HG03095 (cell line): Measurements from ENCODE around the gene YPEL4.

Experiments
- ATAC-seq: cut with Tn5 transposase; IDR thresholded peaks from one replicate; pipeline ENCODE4 v1.9.1; 2021; ENCODE audit warnings: moderate library complexity; ENCODE audit not compliant: unreplicated experiment

YPEL4 gene

GRCh38 chr11:57651408-57651807, 1.7 kb upstream of the YPEL4 start:
- no peak for ATAC-seq

- ATAC-seq, result no peak
Measured at GRCh38 chr11:57650739-57651090, 1.0 kb upstream of the YPEL4 start.

- ATAC-seq, result no peak
Measured at GRCh38 chr11:57648801-57649735, 644 bp downstream of the YPEL4 start.

GRCh38 chr11:57647960-57648800, 1.5 kb downstream of the YPEL4 start:
- ATAC-seq, result no peak

DNA sequence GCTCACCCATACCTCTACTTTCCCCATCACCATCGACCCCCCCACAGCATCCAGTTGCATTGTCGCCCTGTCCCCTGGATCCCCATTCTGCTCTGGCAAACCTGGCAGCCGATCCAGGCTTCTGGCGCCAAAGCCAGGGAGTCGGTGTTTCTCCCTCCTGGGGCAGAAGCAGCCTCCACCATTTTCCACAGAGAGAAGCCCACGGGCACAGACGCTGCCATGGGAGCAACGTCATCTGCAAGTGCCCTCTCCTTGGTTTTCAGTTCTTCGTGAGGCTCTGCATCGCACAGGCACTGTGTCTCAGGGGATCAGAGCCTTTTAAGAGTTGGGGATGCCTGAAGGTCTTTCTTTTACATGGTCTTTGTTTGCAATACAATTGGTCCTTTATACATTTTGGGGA, 2.3 kb downstream of the YPEL4 start:
- no peak for ATAC-seq

- no peak for ATAC-seq
Measured at GRCh38 chr11:57646799-57647303, 2.9 kb downstream of the YPEL4 start.

- ATAC-seq, result no peak
Measured at GRCh38 chr11:57646194-57646798, 3.4 kb downstream of the YPEL4 start.

- no peak for ATAC-seq
Measured at GRCh38 chr11:57645689-57646085, 4.0 kb downstream of the YPEL4 start.

DNA sequence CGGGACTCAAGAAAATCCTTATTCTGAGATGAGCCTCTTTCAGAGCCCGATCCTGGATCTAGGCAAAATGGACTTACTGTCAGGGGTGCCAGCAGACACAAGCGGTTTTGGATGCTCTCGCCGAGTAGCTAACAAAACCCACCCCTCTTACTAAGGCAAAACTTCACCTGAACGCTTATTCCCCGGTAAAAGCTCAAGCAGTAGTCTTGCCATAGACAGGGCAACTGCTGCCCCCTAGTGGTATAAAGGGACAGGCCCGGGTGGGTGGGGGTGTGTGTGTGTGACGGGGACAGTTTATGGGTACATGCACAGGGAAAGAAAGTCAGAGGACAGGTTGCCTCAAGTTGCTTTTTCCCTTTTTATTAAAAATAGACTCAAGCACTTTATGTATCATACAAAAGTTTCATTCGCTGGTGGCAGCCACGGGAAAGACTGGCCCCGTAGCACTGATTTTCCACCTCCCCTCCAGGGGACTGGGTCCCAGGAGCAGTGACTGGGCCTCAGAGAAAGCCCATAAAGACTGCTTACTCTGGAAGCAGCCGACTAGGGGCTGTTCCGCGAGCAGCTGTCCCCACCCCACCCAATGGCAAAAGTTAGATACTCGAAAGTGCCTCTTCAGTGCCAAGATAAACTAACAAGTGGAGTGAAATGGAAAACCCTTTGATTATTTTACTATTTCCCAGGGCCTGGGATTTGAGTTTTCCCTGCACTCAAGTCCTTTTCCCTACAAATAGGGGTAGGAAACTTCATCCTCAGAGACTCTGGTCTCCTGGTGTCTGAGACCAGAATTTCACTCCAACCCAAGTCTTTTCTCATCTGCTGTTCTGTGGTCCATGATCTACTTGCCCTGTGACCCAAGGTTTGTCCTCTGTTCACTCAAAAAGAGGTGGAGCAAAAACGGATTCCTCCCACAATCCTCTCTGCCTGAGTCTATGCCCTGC, 4.7 kb downstream of the YPEL4 start:
- no peak for ATAC-seq

GRCh38 chr11:57643802-57644201, 5.9 kb downstream of the YPEL4 start:
- no peak for ATAC-seq

- no peak for ATAC-seq
Measured at GRCh38 chr11:57641011-57641807, 8.5 kb downstream of the YPEL4 start.

- ATAC-seq, result no peak
Measured at GRCh38 chr11:57640068-57640800, 9.5 kb downstream of the YPEL4 start.

DNA sequence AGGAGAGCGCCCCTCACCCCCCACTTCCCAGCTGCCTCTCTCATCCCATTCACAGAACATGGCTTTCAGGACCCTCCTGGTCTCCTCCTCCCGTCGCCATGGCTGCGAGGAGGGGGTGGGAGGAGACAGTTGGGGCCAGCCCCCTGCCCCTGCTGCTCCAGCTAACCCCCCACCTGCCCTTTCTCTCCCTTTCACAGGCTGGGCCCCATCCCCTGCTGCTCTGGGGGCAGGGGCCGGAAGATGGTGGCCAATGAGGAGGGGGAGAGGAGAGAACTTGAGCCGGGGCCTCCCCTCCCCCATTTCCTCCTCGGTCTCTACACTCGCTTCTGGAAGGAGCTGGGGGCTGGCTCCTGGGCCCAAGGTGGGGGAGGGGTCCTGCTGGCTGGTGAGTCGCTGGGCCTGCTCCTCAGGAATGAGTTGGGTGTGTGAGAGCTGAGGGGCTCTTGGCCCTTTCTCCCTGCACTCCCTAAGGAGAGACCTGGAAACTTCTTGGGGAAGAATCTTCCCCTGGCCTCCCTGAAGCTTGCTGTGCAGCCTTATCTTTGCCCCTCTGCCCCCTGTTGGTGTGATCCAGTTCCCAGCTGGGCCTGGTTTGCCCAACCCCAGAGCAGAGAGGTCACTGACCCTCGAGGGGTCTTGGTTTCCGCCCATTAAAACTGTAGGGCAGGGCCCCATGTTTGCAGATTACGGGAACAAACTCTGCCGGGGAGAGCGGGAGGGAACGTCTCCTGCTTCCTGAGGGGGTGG, 10.2 kb downstream of the YPEL4 start:
- ATAC-seq, result no peak

GRCh38 chr11:57638811-57639320, 10.8 kb downstream of the YPEL4 start:
- ATAC-seq, result no peak

DNA sequence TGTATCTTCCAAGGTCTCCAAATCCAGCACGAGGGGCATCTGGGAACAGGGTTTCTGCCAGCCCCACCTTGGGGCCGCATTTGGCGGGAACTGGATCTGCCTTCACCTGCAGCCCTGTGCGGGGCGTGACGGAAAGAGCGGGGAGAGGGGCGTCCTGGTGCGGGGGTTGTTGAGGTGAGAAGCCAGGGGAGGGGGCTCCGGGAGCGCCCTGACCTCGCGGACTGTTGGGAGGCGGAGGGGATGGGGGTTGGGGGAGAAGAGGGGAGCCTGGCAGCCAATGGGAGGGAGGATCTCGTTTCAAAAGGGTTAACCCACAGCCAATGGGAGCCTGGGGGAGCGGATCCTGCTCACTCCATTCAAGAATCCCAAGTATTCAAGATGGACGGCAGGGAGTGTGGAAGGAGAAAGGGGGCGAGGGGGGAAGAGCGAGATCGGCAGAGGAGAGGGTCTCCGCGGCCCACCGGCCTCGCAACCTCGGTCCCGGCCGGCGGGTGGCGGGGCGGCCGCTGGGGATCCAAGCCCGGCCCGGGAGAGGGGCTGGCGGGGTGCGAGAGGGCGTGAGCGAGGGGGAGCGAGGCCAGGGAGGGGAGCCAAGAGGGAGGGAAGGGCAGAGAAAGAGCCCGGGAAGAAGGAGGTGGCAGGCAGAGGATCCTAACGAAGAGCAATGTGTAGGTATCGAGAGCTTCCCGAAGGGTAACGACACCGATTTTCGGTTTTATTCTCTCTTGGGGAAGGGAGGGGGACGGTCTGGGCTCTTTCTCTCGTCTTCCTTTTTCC, 11.5 kb downstream of the YPEL4 start:
- no peak for ATAC-seq

DNA sequence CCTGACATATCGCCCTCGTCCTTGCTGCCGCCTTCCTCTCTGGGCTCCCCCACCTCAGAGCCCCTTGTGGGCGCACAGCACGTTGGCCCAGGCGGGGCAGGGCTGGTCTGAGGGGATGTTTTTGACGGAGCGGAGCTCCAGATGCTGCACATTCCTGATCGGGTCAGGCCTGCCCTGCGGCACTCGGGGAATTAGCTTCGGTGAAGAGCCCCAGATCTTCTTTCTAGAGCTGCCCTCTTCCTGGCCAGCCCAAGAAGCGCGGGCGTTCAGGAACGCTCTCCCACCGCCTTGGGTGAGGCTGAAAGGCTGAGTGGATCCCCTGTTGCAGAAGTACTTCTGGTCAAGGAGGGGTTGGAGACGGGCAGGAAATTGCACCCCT, 12.1 kb downstream of the YPEL4 start:
- ATAC-seq, result no peak

DNA sequence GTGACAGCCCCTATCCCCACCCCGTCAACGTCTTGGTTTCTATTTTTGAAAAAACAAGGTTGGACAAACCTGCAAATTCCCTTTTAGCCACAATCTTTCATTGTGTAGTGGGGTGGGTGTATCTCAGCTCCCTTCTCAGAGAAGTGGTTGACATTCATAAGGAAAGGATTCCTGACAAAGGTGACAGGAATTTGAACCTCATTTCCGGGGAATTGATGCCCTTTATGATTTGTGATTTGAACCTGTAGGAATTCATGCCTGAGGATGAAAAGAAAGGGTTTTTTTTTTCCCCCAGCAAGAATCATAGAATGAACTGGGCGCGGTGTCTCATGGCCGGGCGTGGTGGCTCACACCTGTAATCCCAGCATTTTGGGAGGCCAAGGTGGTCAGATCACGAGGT, 14.5 kb downstream of the YPEL4 start:
- no peak for ATAC-seq
